KMS-11 (cell line): Measurements from ENCODE around the gene TMEM106B.

ENCODE experiments used
- H2AFZ ChIP-seq: fragments of 200-600 bp; sonication (generic); 2 replicates; pipeline ENCODE4 v1.6.1; 2016; ENCODE audit warnings: antibody characterized with exemption, mixed run types, low read depth
- H3K27ac ChIP-seq: fragments of 200-600 bp; sonication (generic); 2 replicates; pipeline ENCODE4 v1.6.1; 2016; ENCODE audit warnings: mild to moderate bottlenecking, mixed run types
- H3K27me3 ChIP-seq: fragments of 200-600 bp; sonication (generic); 2 replicates; pipeline ENCODE4 v1.6.1; 2017; ENCODE audit warnings: mild to moderate bottlenecking, low read depth, mixed run types, moderate library complexity; ENCODE audit not compliant: insufficient read depth
- H3K36me3 ChIP-seq: fragments of 200-600 bp; sonication (generic); 2 replicates; pipeline ENCODE4 v1.6.1; 2017; ENCODE audit warnings: mild to moderate bottlenecking, mixed run types; ENCODE audit not compliant: insufficient read depth
- H3K4me1 ChIP-seq: fragments of 200-600 bp; sonication (generic); 2 replicates; pipeline ENCODE4 v1.6.1; 2016; ENCODE audit warnings: mild to moderate bottlenecking, low read depth, mixed run types; ENCODE audit not compliant: poor library complexity, severe bottlenecking
- H3K4me2 ChIP-seq: fragments of 200-600 bp; sonication (generic); 2 replicates; pipeline ENCODE4 v1.7.0; 2016; ENCODE audit warnings: mild to moderate bottlenecking, mixed run types
- H3K4me3 ChIP-seq: fragments of 200-600 bp; sonication (generic); IDR thresholded peaks from 2 replicates; pipeline ENCODE4 v1.6.1; 2017; ENCODE audit warnings: low read depth, low read length, mixed read lengths; ENCODE audit not compliant: insufficient read depth
- H3K79me2 ChIP-seq: fragments of 200-600 bp; sonication (generic); 2 replicates; pipeline ENCODE4 v1.6.1; 2016; ENCODE audit warnings: low read depth, mixed run types; ENCODE audit not compliant: insufficient read depth
- H3K9ac ChIP-seq: fragments of 200-600 bp; sonication (generic); 2 replicates; pipeline ENCODE4 v1.6.1; 2016; ENCODE audit warnings: mild to moderate bottlenecking, mixed run types
- H4K20me1 ChIP-seq: fragments of 200-600 bp; sonication (generic); 2 replicates; pipeline ENCODE4 v1.6.1; 2016; ENCODE audit warnings: mild to moderate bottlenecking, mixed run types; ENCODE audit not compliant: insufficient read depth
- TF ChIP-seq, protein P1 (sequence below): fragments of 200-600 bp; sonication (generic); conservative IDR thresholded peaks from 2 replicates; pipeline ENCODE4 v1.6.1; 2017; ENCODE audit warnings: low read depth, mild to moderate bottlenecking, antibody characterized with exemption, low read length, moderate library complexity, mixed read lengths

The TMEM106B gene

DNA sequence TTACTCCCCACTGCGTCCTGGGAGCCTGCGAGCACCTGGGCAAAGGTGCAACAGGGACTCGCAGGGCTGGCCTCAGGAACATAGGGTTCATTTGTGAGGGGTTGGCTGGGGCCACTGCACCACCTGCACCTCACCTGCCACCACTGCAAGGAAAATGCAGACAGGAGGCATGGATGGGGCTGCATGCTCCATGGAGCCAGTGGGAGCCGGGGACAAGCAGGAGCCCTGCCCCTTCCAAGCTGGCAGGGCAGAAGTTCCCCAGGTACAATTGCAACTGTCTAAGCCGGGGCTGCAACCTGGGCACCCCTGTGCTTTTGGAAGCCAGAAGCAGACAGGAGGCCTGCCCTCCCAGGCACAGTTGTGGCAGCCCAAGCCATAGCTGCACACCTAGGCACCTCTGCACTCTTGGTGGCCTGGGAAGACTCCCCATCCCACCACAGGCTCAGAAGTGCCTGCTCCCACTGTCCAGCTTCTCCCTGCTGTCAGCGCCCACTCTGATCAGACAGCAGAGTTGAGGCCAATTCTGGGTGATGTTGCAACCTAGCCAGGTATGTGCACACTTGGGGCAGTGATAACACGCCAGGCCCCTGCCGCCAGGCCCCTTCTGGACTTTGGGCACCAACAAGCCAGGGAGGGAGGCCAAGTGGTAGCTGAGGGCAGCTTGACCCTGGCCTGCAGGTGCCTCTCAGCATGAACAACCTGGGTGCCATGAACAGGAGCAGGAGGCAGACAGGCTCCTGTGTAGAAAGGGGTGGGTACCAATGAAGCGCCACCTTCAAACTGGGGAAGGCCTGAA, 58.2 kb downstream of the TMEM106B start:
- H3K4me3 ChIP-seq, result no peak overlapping the region
- H3K4me2 ChIP-seq, result no peak overlapping the region
- H3K27me3 ChIP-seq, result no peaks in the 10 kb centered on the region
- H2AFZ ChIP-seq, result no peak overlapping the region
- TF ChIP-seq, protein P1, sequence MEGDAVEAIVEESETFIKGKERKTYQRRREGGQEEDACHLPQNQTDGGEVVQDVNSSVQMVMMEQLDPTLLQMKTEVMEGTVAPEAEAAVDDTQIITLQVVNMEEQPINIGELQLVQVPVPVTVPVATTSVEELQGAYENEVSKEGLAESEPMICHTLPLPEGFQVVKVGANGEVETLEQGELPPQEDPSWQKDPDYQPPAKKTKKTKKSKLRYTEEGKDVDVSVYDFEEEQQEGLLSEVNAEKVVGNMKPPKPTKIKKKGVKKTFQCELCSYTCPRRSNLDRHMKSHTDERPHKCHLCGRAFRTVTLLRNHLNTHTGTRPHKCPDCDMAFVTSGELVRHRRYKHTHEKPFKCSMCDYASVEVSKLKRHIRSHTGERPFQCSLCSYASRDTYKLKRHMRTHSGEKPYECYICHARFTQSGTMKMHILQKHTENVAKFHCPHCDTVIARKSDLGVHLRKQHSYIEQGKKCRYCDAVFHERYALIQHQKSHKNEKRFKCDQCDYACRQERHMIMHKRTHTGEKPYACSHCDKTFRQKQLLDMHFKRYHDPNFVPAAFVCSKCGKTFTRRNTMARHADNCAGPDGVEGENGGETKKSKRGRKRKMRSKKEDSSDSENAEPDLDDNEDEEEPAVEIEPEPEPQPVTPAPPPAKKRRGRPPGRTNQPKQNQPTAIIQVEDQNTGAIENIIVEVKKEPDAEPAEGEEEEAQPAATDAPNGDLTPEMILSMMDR, result no peak
- H3K4me1 ChIP-seq, result no peaks in the 10 kb centered on the region
- H3K79me2 ChIP-seq, result no peaks in the 10 kb centered on the region
- no peaks in the 10 kb centered on the region for H4K20me1 ChIP-seq
- H3K36me3 ChIP-seq, result no peaks in the 10 kb centered on the region
- H3K27ac ChIP-seq, result no peak overlapping the region
- no peak overlapping the region for H3K9ac ChIP-seq

DNA sequence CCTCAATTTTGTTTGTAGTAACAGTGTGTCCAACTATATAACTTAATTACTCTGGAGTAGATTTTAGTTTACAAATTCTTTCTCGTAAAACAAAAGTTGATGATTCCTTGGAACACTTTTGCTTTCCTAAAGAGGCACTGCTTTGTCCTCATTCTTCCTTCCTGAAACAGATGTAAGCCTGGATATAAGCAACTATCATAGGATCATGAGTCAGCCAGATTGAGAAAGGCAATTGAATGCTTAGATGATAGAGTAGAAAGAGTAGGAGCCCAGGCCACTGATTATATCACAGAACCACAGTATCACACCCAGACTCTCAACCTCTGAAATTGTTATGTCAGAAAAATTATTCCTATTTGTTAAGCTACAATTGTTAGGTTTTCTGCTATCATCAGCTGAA, 69.9 kb downstream of the TMEM106B start:
- H3K36me3 ChIP-seq, result no peaks in the 10 kb centered on the region
- H4K20me1 ChIP-seq, result no peaks in the 10 kb centered on the region
- H3K27ac ChIP-seq, result no peak overlapping the region
- TF ChIP-seq, protein P1, result no peak
- no peaks in the 10 kb centered on the region for H3K79me2 ChIP-seq
- no peak overlapping the region for H3K9ac ChIP-seq
- no peak overlapping the region for H2AFZ ChIP-seq
- H3K4me3 ChIP-seq, result no peak overlapping the region
- H3K27me3 ChIP-seq, result no peaks in the 10 kb centered on the region
- H3K4me2 ChIP-seq, result no peak overlapping the region
- H3K4me1 ChIP-seq, result no peaks in the 10 kb centered on the region

- TF ChIP-seq, protein P1, result no peak
- Histone ChIP-seq H3K4me1 (no peaks in the 10 kb centered on the region), H3K27me3 (no peaks in the 10 kb centered on the region), H3K4me3 (no peak overlapping the region), H3K4me2 (no peak overlapping the region), H3K9ac (no peak overlapping the region), H3K79me2 (no peaks in the 10 kb centered on the region), H2AFZ (no peak overlapping the region), H3K27ac (no peak overlapping the region), H4K20me1 (no peaks in the 10 kb centered on the region), H3K36me3 (no peaks in the 10 kb centered on the region)
Measured at GRCh38 chr7:12287901-12288300, 76.8 kb downstream of the TMEM106B start.

GRCh38 chr7:12289996-12290395, 78.9 kb downstream of the TMEM106B start:
- TF ChIP-seq, protein P1, result no peak

More at GRCh38 chr7:12289996-12290395, 78.9 kb downstream of the TMEM106B start:
- H3K4me2 ChIP-seq, result no peak overlapping the region
- H3K4me3 ChIP-seq, result no peak overlapping the region
- no peak overlapping the region for H3K27ac ChIP-seq
- no peaks in the 10 kb centered on the region for H3K79me2 ChIP-seq
- H3K9ac ChIP-seq, result no peak overlapping the region
- H3K36me3 ChIP-seq, result no peaks in the 10 kb centered on the region
- H4K20me1 ChIP-seq, result no peaks in the 10 kb centered on the region
- no peak overlapping the region for H2AFZ ChIP-seq
- H3K4me1 ChIP-seq, result no peaks in the 10 kb centered on the region
- no peaks in the 10 kb centered on the region for H3K27me3 ChIP-seq
